Astrocyte of the spinal cord (primary cell): ENCODE data around the gene PSD4.

Source experiments
- DNase-seq: peaks from one replicate; pipeline ENCODE4 v3.0.0; 2011; ENCODE audit warnings: low read depth, low spot score
- H3K4me3 ChIP-seq: 2 replicates; pipeline ENCODE4 v1.5.1; 2011; ENCODE audit warnings: low read depth, mild to moderate bottlenecking, low read length, moderate library complexity
- in situ Hi-C: cut with HindIII; loops from 2 replicates; pipeline ENCODE4 v1.10.0; 2017; ENCODE audit warnings: low sequenced_read_pairs
- TF ChIP-seq, protein P1 (sequence below): IDR thresholded peaks from 2 replicates; pipeline ENCODE4 v1.5.1; 2012; ENCODE audit warnings: low read depth, mild to moderate bottlenecking, low read length, inconsistent platforms

PSD4 gene

DNA sequence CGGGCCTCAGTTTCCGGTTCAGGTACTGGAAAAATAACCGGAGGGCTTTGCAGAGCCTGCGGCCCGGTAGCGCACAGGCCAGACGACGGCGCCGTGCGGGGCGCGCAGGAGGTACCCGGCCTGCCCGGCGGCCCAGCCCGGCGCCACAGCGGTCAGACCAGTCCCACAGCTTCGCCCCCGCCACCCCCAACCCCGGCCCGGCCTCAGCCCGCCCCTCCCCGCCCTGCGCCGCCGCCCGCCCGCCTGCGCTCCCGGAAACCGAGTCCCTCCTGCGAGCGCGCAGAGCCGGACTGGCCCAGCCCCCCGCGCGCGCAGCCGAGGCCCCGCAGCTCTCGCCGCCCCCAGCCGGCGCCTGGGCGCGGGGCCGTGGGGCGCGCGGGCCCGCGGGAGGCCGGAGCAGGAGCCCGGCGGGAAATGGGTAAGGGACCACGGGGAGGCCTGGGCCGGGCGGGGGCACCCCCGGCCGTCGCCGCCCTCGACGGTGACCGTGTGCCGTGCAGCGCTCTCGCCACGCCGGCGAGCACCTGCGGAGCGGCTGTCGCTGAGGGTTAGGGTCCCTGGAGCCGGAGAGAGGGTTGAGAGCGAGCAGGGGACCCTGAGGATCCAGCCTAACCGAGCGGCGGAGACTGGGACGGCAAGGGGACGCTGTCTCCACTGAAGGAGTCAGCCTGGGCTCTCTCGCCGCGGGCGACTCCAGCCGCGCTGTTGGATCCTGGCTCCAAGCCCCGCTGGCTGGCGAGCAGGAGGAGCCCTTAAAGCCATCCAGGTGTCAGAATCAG, 16.5 kb upstream of the PSD4 start:
- TF ChIP-seq, protein P1, sequence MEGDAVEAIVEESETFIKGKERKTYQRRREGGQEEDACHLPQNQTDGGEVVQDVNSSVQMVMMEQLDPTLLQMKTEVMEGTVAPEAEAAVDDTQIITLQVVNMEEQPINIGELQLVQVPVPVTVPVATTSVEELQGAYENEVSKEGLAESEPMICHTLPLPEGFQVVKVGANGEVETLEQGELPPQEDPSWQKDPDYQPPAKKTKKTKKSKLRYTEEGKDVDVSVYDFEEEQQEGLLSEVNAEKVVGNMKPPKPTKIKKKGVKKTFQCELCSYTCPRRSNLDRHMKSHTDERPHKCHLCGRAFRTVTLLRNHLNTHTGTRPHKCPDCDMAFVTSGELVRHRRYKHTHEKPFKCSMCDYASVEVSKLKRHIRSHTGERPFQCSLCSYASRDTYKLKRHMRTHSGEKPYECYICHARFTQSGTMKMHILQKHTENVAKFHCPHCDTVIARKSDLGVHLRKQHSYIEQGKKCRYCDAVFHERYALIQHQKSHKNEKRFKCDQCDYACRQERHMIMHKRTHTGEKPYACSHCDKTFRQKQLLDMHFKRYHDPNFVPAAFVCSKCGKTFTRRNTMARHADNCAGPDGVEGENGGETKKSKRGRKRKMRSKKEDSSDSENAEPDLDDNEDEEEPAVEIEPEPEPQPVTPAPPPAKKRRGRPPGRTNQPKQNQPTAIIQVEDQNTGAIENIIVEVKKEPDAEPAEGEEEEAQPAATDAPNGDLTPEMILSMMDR, result no peak
- H3K4me3 ChIP-seq, result peak overlapping the region; percentile 47
- DNase-seq, result peak; percentile 20
- in situ Hi-C loops, result no loop called here

DNA sequence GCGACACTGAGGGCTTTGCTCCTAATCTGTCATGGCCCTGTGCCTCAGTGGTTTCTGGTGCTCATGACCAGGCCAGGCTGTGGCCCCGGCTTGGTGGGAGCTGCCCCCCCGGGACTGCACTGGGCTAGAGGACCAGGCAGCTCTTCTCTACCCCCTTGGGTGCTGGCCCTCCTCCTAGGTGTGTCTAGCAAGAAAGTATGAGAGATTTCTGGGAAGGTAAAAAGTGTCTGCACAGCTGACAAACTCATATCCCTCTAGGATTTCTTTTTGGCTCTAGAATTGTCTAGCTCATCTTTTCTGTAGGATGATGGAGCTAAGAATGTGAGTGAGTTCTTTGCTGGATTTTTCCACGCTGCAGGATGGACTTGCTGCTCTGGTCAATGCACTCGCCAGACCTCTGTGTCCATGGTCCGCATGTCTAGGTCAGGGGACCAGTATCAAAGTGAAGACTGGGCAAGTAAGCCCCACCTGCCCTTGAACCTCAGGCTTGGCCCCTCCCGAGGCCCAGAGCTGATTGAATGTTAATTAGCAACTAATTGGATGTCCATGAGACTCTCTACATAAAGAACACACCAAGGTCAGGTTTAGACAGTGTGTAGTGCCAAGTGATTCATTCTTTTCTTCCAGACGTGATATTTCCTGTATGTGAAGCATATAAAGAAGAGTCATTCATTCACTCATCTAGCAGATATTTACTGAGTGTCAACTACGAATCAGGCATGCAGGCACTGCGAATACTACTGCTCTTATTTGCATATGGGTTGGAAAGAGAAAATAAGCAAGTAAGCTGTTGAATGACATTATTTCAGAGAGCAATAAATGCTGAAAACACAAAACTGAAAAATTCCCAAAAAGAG, 15.6 kb upstream of the PSD4 start:
- DNase-seq, result peak; percentile 51
- H3K4me3 ChIP-seq, result peak overlapping the region; percentile 47

DNA sequence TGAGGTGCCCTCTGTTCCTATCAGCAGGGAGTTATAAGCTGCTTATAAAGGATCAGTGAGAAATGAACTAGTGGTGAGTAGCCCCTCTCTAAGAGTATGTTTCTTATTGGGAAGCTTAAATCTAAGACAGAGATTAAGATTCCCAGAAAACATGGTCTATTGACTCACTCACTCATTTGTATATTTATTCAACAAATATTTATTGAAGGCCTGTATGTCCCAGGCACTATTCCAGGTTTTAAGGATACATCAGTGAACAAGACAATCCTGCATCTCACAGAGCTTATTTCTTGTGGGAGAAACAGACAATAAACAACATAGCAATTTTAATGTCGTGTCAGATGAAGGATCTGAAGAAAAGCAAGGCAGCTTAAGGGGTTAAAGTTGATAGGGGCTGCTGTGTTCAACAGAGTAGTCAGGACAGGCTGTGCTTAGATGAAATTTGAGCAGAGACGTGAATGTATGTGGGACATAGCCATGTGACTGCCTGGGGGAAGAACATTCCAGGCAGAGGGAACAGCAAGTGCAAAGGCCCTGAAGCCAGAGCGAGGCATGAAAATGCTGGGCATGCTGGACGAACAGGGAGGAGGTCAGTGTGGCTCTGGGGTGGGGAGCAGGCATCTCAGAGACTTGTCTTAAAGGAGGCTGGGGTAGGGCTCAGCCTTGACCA, 14.8 kb upstream of the PSD4 start:
- DNase-seq, result peak; percentile 39
- TF ChIP-seq, protein P1, result no peak
- in situ Hi-C loops, result no loop called here
- H3K4me3 ChIP-seq, result no peak overlapping the region

More for the DNA sequence above, 15.6 kb upstream of the PSD4 start:
- TF ChIP-seq, protein P1, result no peak
- in situ Hi-C loops, result no loop called here

DNA sequence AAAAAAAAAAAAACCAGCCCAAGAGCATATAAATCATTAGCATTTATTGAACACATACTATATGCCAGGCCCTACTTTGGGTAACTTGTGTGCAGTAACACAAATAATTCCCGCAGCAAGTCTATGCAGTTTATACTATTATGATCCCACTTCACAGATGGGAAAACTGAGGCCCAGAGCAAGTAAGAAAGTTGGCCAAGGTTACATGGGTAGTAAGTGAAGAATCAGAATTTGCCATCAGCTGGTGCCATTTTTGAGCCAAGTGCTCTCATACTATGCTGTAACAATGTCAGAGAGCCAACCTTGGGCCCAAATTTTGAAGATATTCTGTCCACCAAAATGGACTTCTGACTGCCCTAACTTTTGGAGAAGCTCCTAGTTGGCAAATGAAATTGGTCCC, 13.5 kb upstream of the PSD4 start:
- no peak for DNase-seq
- in situ Hi-C loops, result no loop called here
- TF ChIP-seq, protein P1, result no peak
- no peak overlapping the region for H3K4me3 ChIP-seq

DNA sequence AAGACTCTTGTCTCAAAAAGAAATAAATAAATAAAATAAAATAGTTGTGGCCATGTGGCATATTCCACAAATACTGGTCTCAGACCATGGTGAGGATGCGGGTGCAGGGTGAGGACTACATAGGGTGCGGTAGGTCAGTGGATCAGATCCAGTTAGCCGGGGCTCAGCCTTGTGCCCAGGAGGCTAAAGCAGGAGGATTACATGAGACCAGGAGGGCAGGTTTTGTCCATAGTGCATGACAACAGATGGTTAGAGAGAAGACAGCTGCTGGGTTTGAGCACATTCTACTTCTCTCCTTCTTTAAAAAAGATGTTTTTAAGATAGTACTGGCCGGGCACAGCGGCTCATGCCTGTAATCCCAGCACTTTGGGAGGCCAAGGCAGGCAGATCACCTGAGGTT, 12.8 kb upstream of the PSD4 start:
- DNase-seq, result no peak
- in situ Hi-C loops, result no loop called here
- TF ChIP-seq, protein P1, result no peak
- H3K4me3 ChIP-seq, result no peak overlapping the region

DNA sequence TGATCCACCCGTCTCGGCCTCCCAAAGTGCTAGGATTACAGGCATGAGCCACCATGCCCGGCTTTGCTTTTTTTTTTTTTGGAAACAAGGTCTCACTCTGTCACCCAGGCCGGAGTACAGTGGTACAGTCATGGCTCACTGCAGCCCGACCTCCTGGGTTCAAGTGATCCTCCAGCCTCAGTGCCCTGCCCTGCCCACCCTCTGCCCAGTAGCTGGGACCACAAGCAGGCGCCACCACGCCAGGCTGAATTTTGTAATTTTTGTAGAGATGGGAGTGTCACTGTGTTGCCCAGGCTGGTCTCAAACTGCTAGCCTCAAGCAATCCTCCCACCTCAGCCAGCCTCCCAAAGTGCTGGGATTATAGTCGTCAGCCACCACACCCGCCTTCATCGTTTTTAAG, 11.6 kb upstream of the PSD4 start:
- DNase-seq, result no peak
- no peak overlapping the region for H3K4me3 ChIP-seq
- TF ChIP-seq, protein P1, result no peak
- in situ Hi-C loops, result no loop called here
